Calu3 (cell line): ENCODE data around the gene FBXO34. TPM values are rescaled to one million over a fixed set of nuclear protein-coding genes. Genes with fewer than 3 reads are reported as not detected.
"Not testable (repeated sequence)": the region's sequence is repeated elsewhere in the genome, so short reads cannot be mapped to it uniquely, and the experiment has no call there.

Experiments
- BruUV-seq: library from RNA; stranded (reverse); fragments of 400-500 nt; replicated peaks from 2 replicates; lab custom pipeline; 2021; lab: Mats Ljungman, UMichigan
- CTCF ChIA-PET: fragments of 300-600 bp; sonication (Branson Sonifier 250); formaldehyde crosslinking; loops from one replicate; lab custom pipeline; 2022; ENCODE audit warnings: antibody characterized with exemption; lab: Charles Lee
- DNase-seq: peaks from one replicate; pipeline ENCODE4 v3.0.0; 2022
- H3K27ac Mint-ChIP-seq: one replicate; pipeline ENCODE4 v1.8.0; 2022; ENCODE audit warnings: mixed read lengths; ENCODE audit not compliant: unreplicated experiment
- H3K27me3 Mint-ChIP-seq: one replicate; pipeline ENCODE4 v1.8.0; 2022; ENCODE audit warnings: mixed read lengths; ENCODE audit not compliant: unreplicated experiment
- H3K36me3 Mint-ChIP-seq: one replicate; pipeline ENCODE4 v1.8.0; 2022; ENCODE audit warnings: mild to moderate bottlenecking, moderate library complexity, mixed read lengths; ENCODE audit not compliant: insufficient read depth, unreplicated experiment
- H3K4me1 Mint-ChIP-seq: one replicate; pipeline ENCODE4 v1.8.0; 2022; ENCODE audit warnings: mild to moderate bottlenecking, low read depth, mixed read lengths; ENCODE audit not compliant: unreplicated experiment
- H3K4me3 Mint-ChIP-seq: one replicate; pipeline ENCODE4 v1.8.0; 2022; ENCODE audit warnings: mild to moderate bottlenecking, low read depth, moderate library complexity, mixed read lengths; ENCODE audit not compliant: unreplicated experiment
- H3K9me3 Mint-ChIP-seq: one replicate; pipeline ENCODE4 v1.8.0; 2022; ENCODE audit warnings: low read depth, mixed read lengths; ENCODE audit not compliant: unreplicated experiment
- intact Hi-C: fragments of 100-400 bp; cut with micrococcal nuclease; formaldehyde crosslinking; loops from one replicate; pipeline ENCODE4 v1.10.0; 2022; ENCODE audit not compliant: unreplicated experiment
- total RNA-seq: library from RNA; stranded (reverse); gene quantifications from 2 replicates; pipeline ENCODE4 v1.2.3, GENCODE V29; 2022
- TF ChIP-seq, protein P1 (sequence below): fragments of 200-600 bp; IDR thresholded peaks from one replicate; pipeline ENCODE4 v1.8.0; 2022; ENCODE audit warnings: antibody characterized with exemption; ENCODE audit not compliant: unreplicated experiment

Gene FBXO34
- total RNA-seq, 1 experiment from 2014 or later: 30.0 TPM

DNA sequence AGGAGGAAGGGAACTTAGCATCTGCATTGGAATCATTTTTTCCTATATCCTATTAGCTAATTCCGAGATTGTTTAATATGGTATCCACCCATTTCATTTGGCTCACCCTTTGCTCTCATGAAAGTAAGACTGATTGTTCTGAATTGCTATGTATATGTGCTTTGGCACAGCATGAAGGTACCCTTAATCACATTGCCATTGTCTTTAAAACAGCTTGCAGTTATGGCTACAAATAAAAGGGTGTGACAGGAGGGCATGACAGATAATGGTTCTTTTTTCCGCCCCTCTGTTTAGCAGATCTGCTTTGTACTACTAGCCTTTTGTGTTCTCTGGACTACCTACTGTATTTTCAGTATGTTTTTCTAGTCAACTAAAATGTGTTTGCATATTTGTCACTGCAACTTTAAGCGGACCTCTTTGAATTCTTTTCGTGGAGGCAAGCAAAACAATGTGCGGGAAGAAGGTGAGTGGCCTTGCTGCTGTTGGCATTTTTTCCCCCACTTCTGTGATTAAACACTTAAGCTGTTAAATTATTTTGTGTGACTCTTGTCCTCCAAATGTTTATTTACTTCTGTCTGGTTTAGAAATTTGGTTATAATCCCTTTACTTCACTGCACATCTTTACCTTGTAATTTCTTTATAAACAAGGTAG is 35.8 kb downstream of the FBXO34 start:
- H3K4me1 Mint-ChIP-seq: peaks cover 11% of the 10 kb centered on the region
- H3K27me3 Mint-ChIP-seq: no peaks in the 10 kb centered on the region
- H3K9me3 Mint-ChIP-seq: peaks cover 3% of the 10 kb centered on the region
- intact Hi-C loops: no loop called here
- TF ChIP-seq, protein P1, sequence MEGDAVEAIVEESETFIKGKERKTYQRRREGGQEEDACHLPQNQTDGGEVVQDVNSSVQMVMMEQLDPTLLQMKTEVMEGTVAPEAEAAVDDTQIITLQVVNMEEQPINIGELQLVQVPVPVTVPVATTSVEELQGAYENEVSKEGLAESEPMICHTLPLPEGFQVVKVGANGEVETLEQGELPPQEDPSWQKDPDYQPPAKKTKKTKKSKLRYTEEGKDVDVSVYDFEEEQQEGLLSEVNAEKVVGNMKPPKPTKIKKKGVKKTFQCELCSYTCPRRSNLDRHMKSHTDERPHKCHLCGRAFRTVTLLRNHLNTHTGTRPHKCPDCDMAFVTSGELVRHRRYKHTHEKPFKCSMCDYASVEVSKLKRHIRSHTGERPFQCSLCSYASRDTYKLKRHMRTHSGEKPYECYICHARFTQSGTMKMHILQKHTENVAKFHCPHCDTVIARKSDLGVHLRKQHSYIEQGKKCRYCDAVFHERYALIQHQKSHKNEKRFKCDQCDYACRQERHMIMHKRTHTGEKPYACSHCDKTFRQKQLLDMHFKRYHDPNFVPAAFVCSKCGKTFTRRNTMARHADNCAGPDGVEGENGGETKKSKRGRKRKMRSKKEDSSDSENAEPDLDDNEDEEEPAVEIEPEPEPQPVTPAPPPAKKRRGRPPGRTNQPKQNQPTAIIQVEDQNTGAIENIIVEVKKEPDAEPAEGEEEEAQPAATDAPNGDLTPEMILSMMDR: no peak
- H3K4me3 Mint-ChIP-seq: no peak overlapping the region
- DNase-seq: no peak
- peaks cover 9% of the 10 kb centered on the region for H3K36me3 Mint-ChIP-seq
- BruUV-seq: no TSS peak
- no peak overlapping the region for H3K27ac Mint-ChIP-seq
- CTCF ChIA-PET: interaction anchor here (0.6 kb wide), 1 partner anchor 875 kb away, joined by 3 read pairs; no protein-coding TSS in a partner anchor

DNA sequence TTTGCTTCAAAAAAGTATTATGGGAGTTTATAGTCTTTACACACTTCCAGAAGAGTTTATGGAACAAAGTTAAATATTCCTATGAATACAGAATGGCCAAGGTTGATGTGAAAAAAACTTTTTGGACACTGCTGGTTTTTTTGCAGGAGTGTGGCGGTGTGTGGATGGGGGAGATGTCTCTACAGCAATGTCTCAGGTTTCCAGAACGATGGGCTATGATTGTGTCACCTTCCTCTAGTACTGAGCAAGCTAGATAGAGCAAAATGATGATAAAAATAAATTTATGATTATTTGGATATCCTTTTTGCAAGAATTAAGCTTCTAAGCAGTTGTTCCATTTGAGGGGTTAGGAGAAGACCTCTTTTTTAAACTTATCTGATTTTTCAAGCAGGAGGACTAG is 37.9 kb downstream of the FBXO34 start:
- no peak for DNase-seq
- CTCF ChIA-PET: interaction anchor here (1.2 kb wide), 1 partner anchor 39 kb away, joined by 3 read pairs; no protein-coding TSS in a partner anchor
- BruUV-seq: no TSS peak
- no peak overlapping the region for H3K4me3 Mint-ChIP-seq
- H3K27ac Mint-ChIP-seq: no peak overlapping the region
- intact Hi-C loops: no loop called here
- H3K9me3 Mint-ChIP-seq: peaks cover 7% of the 10 kb centered on the region
- H3K36me3 Mint-ChIP-seq: peaks cover 9% of the 10 kb centered on the region
- TF ChIP-seq, protein P1: no peak
- H3K27me3 Mint-ChIP-seq: no peaks in the 10 kb centered on the region
- H3K4me1 Mint-ChIP-seq: no peaks in the 10 kb centered on the region

DNA sequence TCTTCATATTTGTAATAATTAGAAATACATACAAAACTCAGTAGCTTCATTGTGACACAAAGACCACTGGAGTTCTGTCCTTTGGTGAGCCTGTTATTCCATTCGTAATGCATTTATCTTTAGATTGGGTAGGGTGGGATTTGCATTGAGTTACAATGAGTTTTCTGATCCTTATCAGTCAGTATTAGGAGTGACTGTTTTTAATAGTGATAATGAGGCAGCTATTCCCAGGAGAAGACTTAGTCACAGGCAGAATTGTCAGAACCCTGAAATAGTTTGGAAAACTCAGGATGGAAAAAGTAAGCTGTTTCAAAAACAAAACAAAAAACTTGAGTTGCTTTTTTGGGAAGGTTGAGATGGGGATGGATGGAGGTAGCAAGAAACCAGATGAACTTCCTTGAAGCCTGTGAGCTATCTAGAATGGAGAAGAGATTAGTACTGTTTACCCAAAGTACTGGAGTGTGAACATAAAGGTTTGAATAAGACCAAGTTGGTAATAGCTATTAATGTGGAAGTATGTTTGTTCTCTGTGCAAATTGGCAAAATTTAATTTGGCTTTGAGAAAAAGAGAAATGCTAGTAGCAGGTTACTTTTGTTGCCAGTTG is 38.6 kb downstream of the FBXO34 start:
- TF ChIP-seq, protein P1: no peak
- no TSS peak for BruUV-seq
- peak overlapping the region; percentile 0 for H3K27ac Mint-ChIP-seq

DNA sequence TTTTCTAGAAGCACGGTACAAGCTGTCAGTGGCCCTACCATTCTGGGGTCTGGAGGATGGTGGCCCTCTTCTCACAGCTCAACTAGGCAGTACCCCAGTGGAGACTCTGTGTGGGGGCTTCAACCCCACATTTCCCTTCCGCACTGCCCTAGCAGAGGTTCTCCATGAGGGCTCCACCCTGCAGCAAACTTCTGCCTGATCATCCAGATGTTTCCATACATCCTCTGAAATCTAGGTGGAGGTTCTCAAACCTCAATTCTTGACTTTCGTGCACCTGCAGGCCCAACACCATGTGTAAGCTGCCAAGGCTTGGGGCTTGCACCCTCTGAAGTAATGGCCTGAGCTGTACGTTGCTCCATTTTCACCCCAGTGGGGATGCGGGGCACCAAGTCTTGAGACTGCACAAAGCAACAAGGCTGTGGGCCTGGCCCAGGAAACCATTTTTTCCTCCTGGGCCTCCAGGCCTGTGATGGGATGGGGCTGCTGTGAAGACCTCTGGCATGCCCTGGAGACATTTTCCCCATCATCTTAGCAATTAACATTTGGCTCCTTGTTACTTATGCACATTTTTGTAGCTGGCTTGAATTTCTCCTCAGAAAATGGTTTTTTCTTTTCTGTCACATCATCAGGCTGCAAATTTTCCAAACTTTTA is 41.3 kb downstream of the FBXO34 start:
- CTCF ChIA-PET, H3K27me3 Mint-ChIP-seq, H3K9me3 Mint-ChIP-seq, H3K36me3 Mint-ChIP-seq, DNase-seq, H3K27ac Mint-ChIP-seq, BruUV-seq, H3K4me1 Mint-ChIP-seq, intact Hi-C loops, H3K4me3 Mint-ChIP-seq: not testable (repeated sequence)

More for the DNA sequence above, 38.6 kb downstream of the FBXO34 start:
- Mint-ChIP-seq H3K36me3 (peaks cover 9% of the 10 kb centered on the region), H3K4me3 (no peak overlapping the region), H3K4me1 (no peaks in the 10 kb centered on the region), H3K9me3 (peaks cover 7% of the 10 kb centered on the region), H3K27me3 (no peaks in the 10 kb centered on the region)
- intact Hi-C loops: no loop called here
- no peak for DNase-seq
- CTCF ChIA-PET: interaction anchor here (1.2 kb wide), 1 partner anchor 40 kb away, joined by 3 read pairs; no protein-coding TSS in a partner anchor
